ENCODE results near the gene COX7B2. TPM values are rescaled to one million over a fixed set of nuclear protein-coding genes. Genes with fewer than 3 reads are reported as not detected.

Gene COX7B2
- total and polyA plus RNA-seq, 7 donors = not detected

- Histone ChIP-seq H3K27me3 (no peaks in the 10 kb centered on the region), H3K36me3 (no peaks in the 10 kb centered on the region), H3K4me3 (no peak overlapping the region), H3K9me3 (no peaks in the 10 kb centered on the region), H3K4me1 (no peaks in the 10 kb centered on the region), H3K27ac (no peak overlapping the region)
- intact Hi-C loops (cut with DNase I) = no loop called here
- 28 to 31% methylated on average over 3 of the region's 3 CpGs for WGBS, 2 donors
- no peak for TF ChIP-seq POLR2A (IDR thresholded peaks at IDR 0.05)
- TF ChIP-seq, protein P1, sequence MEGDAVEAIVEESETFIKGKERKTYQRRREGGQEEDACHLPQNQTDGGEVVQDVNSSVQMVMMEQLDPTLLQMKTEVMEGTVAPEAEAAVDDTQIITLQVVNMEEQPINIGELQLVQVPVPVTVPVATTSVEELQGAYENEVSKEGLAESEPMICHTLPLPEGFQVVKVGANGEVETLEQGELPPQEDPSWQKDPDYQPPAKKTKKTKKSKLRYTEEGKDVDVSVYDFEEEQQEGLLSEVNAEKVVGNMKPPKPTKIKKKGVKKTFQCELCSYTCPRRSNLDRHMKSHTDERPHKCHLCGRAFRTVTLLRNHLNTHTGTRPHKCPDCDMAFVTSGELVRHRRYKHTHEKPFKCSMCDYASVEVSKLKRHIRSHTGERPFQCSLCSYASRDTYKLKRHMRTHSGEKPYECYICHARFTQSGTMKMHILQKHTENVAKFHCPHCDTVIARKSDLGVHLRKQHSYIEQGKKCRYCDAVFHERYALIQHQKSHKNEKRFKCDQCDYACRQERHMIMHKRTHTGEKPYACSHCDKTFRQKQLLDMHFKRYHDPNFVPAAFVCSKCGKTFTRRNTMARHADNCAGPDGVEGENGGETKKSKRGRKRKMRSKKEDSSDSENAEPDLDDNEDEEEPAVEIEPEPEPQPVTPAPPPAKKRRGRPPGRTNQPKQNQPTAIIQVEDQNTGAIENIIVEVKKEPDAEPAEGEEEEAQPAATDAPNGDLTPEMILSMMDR (IDR thresholded peaks at IDR 0.05) = no peak
- TF ChIP-seq EP300 (IDR thresholded peaks at IDR 0.05) = no peak
- no peak for TF ChIP-seq POLR2AphosphoS5 (IDR thresholded peaks at IDR 0.05)
- DNase-seq = no peak
Observed at GRCh38 chr4:46931981-46932380, 22.9 kb upstream of the COX7B2 start.

GRCh38 chr4:46930891-46931290 is 21.8 kb upstream of the COX7B2 start:
- Histone ChIP-seq H3K27ac (no peak overlapping the region), H3K4me1 (no peaks in the 10 kb centered on the region), H3K27me3 (no peaks in the 10 kb centered on the region), H3K36me3 (no peaks in the 10 kb centered on the region), H3K9me3 (no peaks in the 10 kb centered on the region), H3K4me3 (no peak overlapping the region)
- 13 to 54% methylated on average over 3 of the region's 3 CpGs for WGBS, 2 donors
- TF ChIP-seq EP300 (IDR thresholded peaks at IDR 0.05) (no peak), POLR2A (IDR thresholded peaks at IDR 0.05) (no peak), POLR2AphosphoS5 (IDR thresholded peaks at IDR 0.05) (no peak)
- TF ChIP-seq, protein P1 (IDR thresholded peaks at IDR 0.05) = no peak
- intact Hi-C loops (cut with DNase I) = no loop called here
- DNase-seq = no peak

GRCh38 chr4:46927201-46927600 is 18.2 kb upstream of the COX7B2 start:
- H3K27me3 ChIP-seq = no peaks in the 10 kb centered on the region
- no peak overlapping the region for H3K4me3 ChIP-seq
- no peaks in the 10 kb centered on the region for H3K4me1 ChIP-seq
- no peak for DNase-seq
- TF ChIP-seq, protein P1 (IDR thresholded peaks at IDR 0.05) = no peak
- no peak for TF ChIP-seq POLR2AphosphoS5 (IDR thresholded peaks at IDR 0.05)
- no peak for TF ChIP-seq EP300 (IDR thresholded peaks at IDR 0.05)
- TF ChIP-seq POLR2A (IDR thresholded peaks at IDR 0.05) = no peak
- no peak overlapping the region for H3K27ac ChIP-seq
- H3K36me3 ChIP-seq = no peaks in the 10 kb centered on the region
- intact Hi-C loops (cut with DNase I) = no loop called here
- no peaks in the 10 kb centered on the region for H3K9me3 ChIP-seq

DNA sequence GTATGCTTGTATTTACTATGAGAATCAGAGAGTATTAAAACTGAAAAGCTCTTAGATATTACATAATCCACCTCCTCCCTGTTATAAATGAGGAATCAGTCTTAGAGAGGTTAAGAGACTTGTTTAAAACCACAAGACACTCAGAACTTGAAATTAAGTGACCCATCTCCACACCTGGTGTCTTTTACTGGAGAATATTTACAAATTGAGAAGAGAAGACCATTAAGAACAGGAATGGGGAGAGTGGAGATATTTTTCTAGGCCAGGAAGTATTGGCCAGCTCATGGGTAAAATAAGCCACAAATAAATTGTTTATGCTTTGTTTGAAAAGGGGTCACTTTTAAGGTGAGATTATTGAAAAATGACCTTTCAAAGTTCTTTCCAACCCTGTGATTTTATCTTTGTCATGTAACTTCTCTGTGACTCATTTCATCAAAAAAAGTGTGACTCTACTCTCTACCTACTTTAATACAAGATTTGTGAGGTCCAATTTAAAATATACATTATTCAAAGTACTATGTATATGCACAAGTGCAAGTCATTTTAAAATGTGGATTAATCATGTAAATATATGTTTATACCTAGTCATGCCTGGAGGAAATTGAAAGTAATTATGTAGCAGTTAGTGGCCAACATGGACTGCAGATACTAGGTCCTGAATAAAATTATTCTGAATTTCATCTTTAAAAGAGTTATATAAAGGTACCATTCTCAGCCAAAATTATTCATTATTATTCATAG is 15.9 kb upstream of the COX7B2 start:
- H3K4me1 ChIP-seq = no peaks in the 10 kb centered on the region
- no peaks in the 10 kb centered on the region for H3K36me3 ChIP-seq
- no peak overlapping the region for H3K27ac ChIP-seq
- no peaks in the 10 kb centered on the region for H3K9me3 ChIP-seq
- H3K4me3 ChIP-seq = no peak overlapping the region
- no peak for DNase-seq
- TF ChIP-seq POLR2AphosphoS5 (IDR thresholded peaks at IDR 0.05) = no peak
- intact Hi-C loops (cut with DNase I) = no loop called here
- no peaks in the 10 kb centered on the region for H3K27me3 ChIP-seq

DNA sequence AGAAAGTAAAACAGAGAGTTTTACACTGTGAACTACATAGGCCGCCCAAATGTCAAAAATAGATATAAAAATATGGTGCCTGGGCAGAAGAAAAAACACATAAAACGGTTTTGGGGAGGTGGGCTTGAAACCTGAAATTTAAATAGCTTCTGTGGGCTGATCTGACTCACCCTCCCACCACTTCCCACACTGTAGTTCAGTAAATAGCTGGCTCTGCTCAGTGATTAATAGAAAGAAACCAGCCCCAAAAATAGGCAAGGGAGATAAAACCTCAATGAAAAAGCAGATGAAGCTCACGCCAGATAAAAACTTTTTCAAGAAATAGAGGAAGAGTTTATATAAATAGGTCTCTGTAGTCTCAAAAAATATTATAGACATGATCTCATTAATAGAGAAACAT is 13.2 kb upstream of the COX7B2 start:
- WGBS, 2 donors = 67 to 78% methylated on average over 3 of the region's 3 CpGs
- no peaks in the 10 kb centered on the region for H3K4me1 ChIP-seq
- no peaks in the 10 kb centered on the region for H3K9me3 ChIP-seq
- intact Hi-C loops (cut with DNase I) = no loop called here
- no peaks in the 10 kb centered on the region for H3K27me3 ChIP-seq
- no peak overlapping the region for H3K27ac ChIP-seq
- DNase-seq = no peak
- no peak overlapping the region for H3K4me3 ChIP-seq
- TF ChIP-seq POLR2AphosphoS5 (IDR thresholded peaks at IDR 0.05) = no peak
- TF ChIP-seq, protein P1 (IDR thresholded peaks at IDR 0.05) = no peak
- TF ChIP-seq POLR2A (IDR thresholded peaks at IDR 0.05) = no peak
- TF ChIP-seq EP300 (IDR thresholded peaks at IDR 0.05) = no peak
- no peaks in the 10 kb centered on the region for H3K36me3 ChIP-seq
